ENCODE measurements around the gene CCN5. TPM values are rescaled to one million over a fixed set of nuclear protein-coding genes. Genes with fewer than 3 reads are reported as not detected.

Gene CCN5
- total and polyA plus RNA-seq, 2 of the 13 experiments (the other 11 are each of a cell fraction or from before 2014, with no cell fraction given): 0.12 TPM; not detected in 1

GRCh38 chr20:44752099-44752931 is 37.1 kb downstream of the CCN5 start:
- in situ Hi-C loops (cut with HindIII; ENCODE audit: extremely low pct_ligation_motif_present, low pct_unique_long_range_greater_than_20kb) (no loop called here), intact Hi-C loops (cut with micrococcal nuclease; ENCODE audit: unreplicated experiment) (loop anchor here (5.0 kb wide), 1 partner anchor 1310 kb away; no protein-coding TSS in a partner anchor)
- H3K4me3 ChIP-seq (replicated peaks in 1 of 3; ENCODE audit: insufficient read depth in 1 of 3, low read depth in 2 of 3, low read length in 3 of 3): peak overlapping the region in 1 of 3 experiments; percentile 45; a peak in 2 of 6 replicates
- WGBS (ENCODE audit: low lambda C conversion rate): 2% methylated on average over 12 of the region's 17 CpGs
- peak overlapping the region; percentile 57 for H3K4me2 ChIP-seq (ENCODE audit: low read depth, low read length)
- CTCF ChIA-PET (ENCODE audit: low intra/inter-chr PET ratio, low total read pairs): no interaction called here
- no TSS peak for BruUV-seq (replicated peaks)
- no peaks in the 10 kb centered on the region for H4K20me1 ChIP-seq (ENCODE audit: insufficient read depth, low read length)
- POLR2A ChIA-PET: no interaction called here
- H3K36me3 ChIP-seq (replicated peaks in 1 of 2; ENCODE audit: control insufficient read depth in 1 of 2, insufficient read depth in 2 of 2, low read length in 2 of 2): no peaks in the 10 kb centered on the region
- no peaks in the 10 kb centered on the region for H3K79me2 ChIP-seq (ENCODE audit: insufficient read depth, low read length)
- no peak overlapping the region for H3K27ac ChIP-seq (ENCODE audit: extremely low read length, insufficient read depth, low read length)
- FAIRE-seq (no peak), ATAC-seq (peak; percentile 6), DNase-seq (ENCODE audit: low spot score) (no peak)
- no peak overlapping the region for H3K9ac ChIP-seq (ENCODE audit: insufficient read depth, low read depth, low read length)
- no peak overlapping the region for H2AFZ ChIP-seq (ENCODE audit: low read length)
- H3K27me3 ChIP-seq (ENCODE audit: control insufficient read depth in 1 of 2, insufficient read depth in 2 of 2, low read length in 2 of 2): peaks cover 32 to 89% of the 10 kb centered on the region in 2 experiments
- H3K4me1 ChIP-seq (ENCODE audit: insufficient read depth, low read length): peaks cover 19% of the 10 kb centered on the region
- H3K9me3 ChIP-seq (ENCODE audit: low read length): no peaks in the 10 kb centered on the region
- no peak for TF ChIP-seq SMARCE1 (IDR thresholded peaks at IDR 0.05; ENCODE audit: borderline replicate concordance)
- no peak for TF ChIP-seq ZUFSP (CRISPR knock-in tag; IDR thresholded peaks at IDR 0.05; ENCODE audit: borderline replicate concordance)
- no peak for TF ChIP-seq MAFG (CRISPR knock-in tag; IDR thresholded peaks at IDR 0.05)
- no peak for TF ChIP-seq ZNF841 (CRISPR knock-in tag; IDR thresholded peaks at IDR 0.05; ENCODE audit: borderline replicate concordance)
- no peak for TF ChIP-seq KMT2A (CRISPR knock-in tag; IDR thresholded peaks at IDR 0.05)
- 0 out of 2 replicates have a peak, but pooled peaks have one; percentile 3 for TF ChIP-seq EED (CRISPR knock-in tag; IDR thresholded peaks at IDR 0.05)
- no peak for TF ChIP-seq ZNF318 (CRISPR knock-in tag; IDR thresholded peaks at IDR 0.05)
- no peak for TF ChIP-seq ZNF441 (CRISPR knock-in tag; IDR thresholded peaks at IDR 0.05; ENCODE audit: borderline replicate concordance)
- TF ChIP-seq RFX5 (IDR thresholded peaks at IDR 0.05; ENCODE audit: low read depth, low read length): no peak
- TF ChIP-seq ATRX (CRISPR knock-in tag; IDR thresholded peaks at IDR 0.05; ENCODE audit: borderline replicate concordance): no peak
- TF ChIP-seq TGIF2 (CRISPR knock-in tag; IDR thresholded peaks at IDR 0.05): 0 out of 2 replicates have a peak, but pooled peaks have one; percentile 28
- TF ChIP-seq SMC3 (IDR thresholded peaks at IDR 0.05; ENCODE audit: low read length): no peak
- no peak for TF ChIP-seq TBL1XR1 (IDR thresholded peaks at IDR 0.05; ENCODE audit: borderline replicate concordance, low read length, partially characterized antibody)
- TF ChIP-seq TAF1 (CRISPR knock-in tag; IDR thresholded peaks at IDR 0.05): 0 out of 2 replicates have a peak, but pooled peaks have one; percentile 12
- TF ChIP-seq ZZZ3 (CRISPR knock-in tag; IDR thresholded peaks at IDR 0.05; ENCODE audit: borderline replicate concordance): no peak
